ENCODE results near the gene G0S2. TPM values are rescaled to one million over a fixed set of nuclear protein-coding genes. Genes with fewer than 3 reads are reported as not detected.

The G0S2 gene, protein sequence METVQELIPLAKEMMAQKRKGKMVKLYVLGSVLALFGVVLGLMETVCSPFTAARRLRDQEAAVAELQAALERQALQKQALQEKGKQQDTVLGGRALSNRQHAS
- total RNA-seq (ENCODE audit: low replicate concordance): 4.4 and 286 TPM in 2 replicates

DNA sequence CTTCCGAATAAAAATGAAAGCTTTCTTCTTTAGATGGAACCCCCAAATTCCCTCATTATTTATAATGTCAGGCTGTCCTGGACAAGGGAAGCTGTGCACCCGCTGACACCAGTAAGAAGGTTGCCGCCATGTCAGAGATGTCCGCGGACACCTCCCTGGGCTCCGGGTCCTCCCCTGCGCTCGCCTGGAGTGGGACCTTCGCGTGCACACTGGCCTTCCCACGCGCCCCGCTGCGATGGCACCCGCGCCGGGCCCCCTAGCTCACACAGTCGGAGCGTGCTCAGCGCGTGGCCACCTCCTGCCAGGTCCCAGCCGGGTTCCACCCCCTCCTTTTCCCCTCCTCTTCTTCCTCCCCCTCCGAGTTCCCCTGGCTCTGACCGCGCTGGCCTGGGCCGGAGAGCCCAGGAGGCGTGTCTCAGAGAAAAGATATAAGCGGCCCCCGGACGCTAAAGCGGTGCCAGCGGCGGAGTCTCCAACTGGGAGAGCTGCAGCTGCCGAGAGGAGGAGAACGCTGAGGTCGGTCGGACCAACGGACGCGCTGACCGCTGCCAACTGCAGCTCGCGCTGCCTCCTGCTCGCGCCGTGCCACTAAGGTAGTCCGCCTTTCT lies at the start of gene G0S2:
G0S2 (plus strand) TSS at position 456 of the 608 bp plus-strand sequence. CDS start 273 bp downstream, outside the sequence.

DNA sequence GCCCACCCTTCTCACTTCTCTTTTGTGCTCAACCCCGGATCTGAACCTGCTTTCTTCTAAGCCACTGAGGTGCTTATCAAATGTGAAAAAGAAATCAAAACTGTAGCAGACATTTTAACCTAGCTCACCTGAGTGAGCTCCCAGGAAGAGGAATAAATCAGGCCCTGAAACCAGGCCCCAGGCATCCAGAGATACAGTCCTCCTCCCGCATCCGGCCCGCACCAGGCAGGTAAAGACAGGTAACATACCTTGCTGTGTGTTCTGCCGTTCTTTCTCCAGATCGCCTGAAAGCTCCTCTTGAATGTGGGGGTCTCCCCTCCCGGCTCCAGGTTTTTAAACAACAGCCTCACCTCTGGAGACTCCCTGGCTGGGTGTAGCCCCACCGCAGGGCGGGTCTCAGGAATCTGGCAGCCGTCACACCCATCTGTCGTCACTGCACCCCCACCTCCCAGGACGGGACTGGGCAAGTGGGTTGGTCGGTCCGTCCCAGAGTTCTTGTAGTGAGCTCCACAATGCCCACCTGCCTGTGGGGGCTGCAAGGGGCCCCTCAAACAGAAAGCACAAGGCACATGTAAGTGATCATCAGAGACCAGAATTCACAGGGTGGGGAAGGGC lies 23.0 kb upstream of the G0S2 start, which contains the start of gene LAMB3:
LAMB3 (minus strand) TSS at position 305 of the 615 bp plus-strand sequence. CDS start 1,481 bp downstream, outside the sequence.

GRCh38 chr1:209704584-209704983 lies 29.4 kb downstream of the G0S2 start, which contains the start of gene HSD11B1:
Gene HSD11B1, plus strand, starts transcription at chr1:209704846. Its CDS starts 97 bp downstream, at chr1:209704943.

Other genes starting within 250 kb of the G0S2 start
- under 0.01 and 0.38 TPM in 2 replicates for gene CAMK1G, start 91.7 kb upstream of the G0S2 start, total RNA-seq (ENCODE audit: low replicate concordance)
- 5.6 and 20.8 TPM in 2 replicates for gene LAMB3, start 23.0 kb upstream of the G0S2 start, total RNA-seq (ENCODE audit: low replicate concordance)
- 0.45 and 71.1 TPM in 2 replicates for gene HSD11B1, start 29.4 kb downstream of the G0S2 start, total RNA-seq (ENCODE audit: low replicate concordance)
- gene TRAF3IP3, start 80.6 kb downstream of the G0S2 start, total RNA-seq (ENCODE audit: low replicate concordance): not detected in 2 replicates
- gene C1orf74, start 109.1 kb downstream of the G0S2 start, total RNA-seq (ENCODE audit: low replicate concordance): 1.4 and 3.0 TPM in 2 replicates
- 0.47 and 7.7 TPM in 2 replicates for gene IRF6, start 130.7 kb downstream of the G0S2 start, total RNA-seq (ENCODE audit: low replicate concordance)
- 5.6 and 6.4 TPM in 2 replicates for gene UTP25, start 152.6 kb downstream of the G0S2 start, total RNA-seq (ENCODE audit: low replicate concordance)